Neutrophil (primary cell): ENCODE data around the gene AREG.

Experiments
- H3K27ac ChIP-seq: fragments of 200-600 bp; sonication (generic); 2 replicates; pipeline ENCODE4 v1.5.1; 2016; ENCODE audit warnings: mild to moderate bottlenecking, moderate library complexity
- H3K27me3 ChIP-seq: fragments of 200-600 bp; sonication (generic); 2 replicates; pipeline ENCODE4 v1.6.0; 2016; ENCODE audit warnings: mild to moderate bottlenecking
- H3K36me3 ChIP-seq: fragments of 200-600 bp; sonication (generic); 2 replicates; pipeline ENCODE4 v1.5.1; 2017
- H3K4me1 ChIP-seq, 2 experiments: fragments of 200-600 bp in 1 of 2; sonication (generic) in 1 of 2; 1 replicate in 1 of 2; 2 replicates in 1 of 2; pipeline versions ENCODE4 v1.5.1 to v1.6.1; 2013 to 2016; ENCODE audit warnings: low read depth in 1 of 2, low read length in 1 of 2, mild to moderate bottlenecking in 1 of 2, moderate library complexity in 1 of 2; ENCODE audit not compliant: control insufficient read depth in 1 of 2, insufficient read depth in 1 of 2
- H3K4me3 ChIP-seq, 2 experiments: fragments of 200-600 bp in 1 of 2; sonication (generic) in 1 of 2; 1 replicate in 1 of 2; 2 replicates in 1 of 2; pipeline ENCODE4 v1.5.1; 2013 to 2016; ENCODE audit warnings: low read depth in 1 of 2, low read length in 1 of 2, mild to moderate bottlenecking in 1 of 2, moderate library complexity in 1 of 2
- H3K9me3 ChIP-seq: fragments of 200-600 bp; sonication (generic); 2 replicates; pipeline ENCODE4 v1.5.1; 2016
- CTCF ChIP-seq: fragments of 200-600 bp; sonication (generic); IDR thresholded peaks from 2 replicates; pipeline ENCODE4 v1.5.1; 2016; ENCODE audit warnings: antibody characterized with exemption

Gene AREG

GRCh38 chr4:74464291-74464690, 19.4 kb downstream of the AREG start:
- Histone ChIP-seq H3K4me1 (no peaks in the 10 kb centered on the region), H3K36me3 (no peaks in the 10 kb centered on the region), H3K9me3 (no peaks in the 10 kb centered on the region), H3K27ac (no peak overlapping the region), H3K27me3 (no peaks in the 10 kb centered on the region), H3K4me3 (no peak overlapping the region)
- TF ChIP-seq CTCF = no peak

GRCh38 chr4:74466242-74466641, 21.3 kb downstream of the AREG start:
- Histone ChIP-seq H3K27me3 (no peaks in the 10 kb centered on the region), H3K9me3 (no peaks in the 10 kb centered on the region), H3K4me1 (no peaks in the 10 kb centered on the region), H3K27ac (no peak overlapping the region), H3K36me3 (no peaks in the 10 kb centered on the region), H3K4me3 (no peak overlapping the region)
- no peak for TF ChIP-seq CTCF

- no peak overlapping the region for H3K4me3 ChIP-seq
- no peaks in the 10 kb centered on the region for H3K27me3 ChIP-seq
- H3K9me3 ChIP-seq = no peaks in the 10 kb centered on the region
- no peaks in the 10 kb centered on the region for H3K4me1 ChIP-seq
- H3K27ac ChIP-seq = no peak overlapping the region
- no peaks in the 10 kb centered on the region for H3K36me3 ChIP-seq
- no peak for TF ChIP-seq CTCF
Measured at GRCh38 chr4:74471264-74471663, 26.3 kb downstream of the AREG start.

- Histone ChIP-seq H3K27ac (no peak overlapping the region), H3K9me3 (no peaks in the 10 kb centered on the region)
- TF ChIP-seq CTCF = no peak
Measured at GRCh38 chr4:74473155-74473811, 28.3 kb downstream of the AREG start.

GRCh38 chr4:74474345-74475090, 29.6 kb downstream of the AREG start:
- no peaks in the 10 kb centered on the region for H3K4me1 ChIP-seq
- no peaks in the 10 kb centered on the region for H3K27me3 ChIP-seq

More at GRCh38 chr4:74473155-74473811, 28.3 kb downstream of the AREG start:
- Histone ChIP-seq H3K4me1 (no peaks in the 10 kb centered on the region), H3K27me3 (no peaks in the 10 kb centered on the region), H3K4me3 (no peak overlapping the region), H3K36me3 (no peaks in the 10 kb centered on the region)

More at GRCh38 chr4:74474345-74475090, 29.6 kb downstream of the AREG start:
- TF ChIP-seq CTCF = no peak
- H3K27ac ChIP-seq = no peak overlapping the region
- H3K36me3 ChIP-seq = no peaks in the 10 kb centered on the region
- no peak overlapping the region for H3K4me3 ChIP-seq
- H3K9me3 ChIP-seq = no peaks in the 10 kb centered on the region
